ENCODE results near the gene ADAM22. TPM values are rescaled to one million over a fixed set of nuclear protein-coding genes. Genes with fewer than 3 reads are reported as not detected.

ADAM22 gene
- total and polyA plus RNA-seq, 12 donors, result 2.3 to 35.0 (median 17.0) TPM

GRCh38 chr7:88057655-88058054 is 123.6 kb downstream of the ADAM22 start:
- whole genome bisulfite sequencing, 4 donors, result 37 to 60% (median 52%) methylated on average over 1 of the region's 1 CpG

GRCh38 chr7:88062238-88062637 is 128.2 kb downstream of the ADAM22 start:
- Histone ChIP-seq H3K27ac (no peak overlapping the region), H3K36me3 (replicated peaks in 1 of 2) (no peaks in the 10 kb centered on the region), H3K4me1 (replicated peaks in 1 of 2) (peaks cover 0 to 5% of the 10 kb centered on the region in 2 donors), H3K9me3 (replicated peaks in 1 of 3) (no peaks in the 10 kb centered on the region), H3K27me3 (no peaks in the 10 kb centered on the region), H3K4me3 (no peak overlapping the region)
- TF ChIP-seq POLR2A (IDR thresholded peaks at IDR 0.05), result no peak
- TF ChIP-seq CTCF (IDR thresholded peaks at IDR 0.05), result no peak
- DNase-seq, result no peak
- intact Hi-C loops (cut with DNase I), result no loop called here

More at GRCh38 chr7:88057655-88058054, 123.6 kb downstream of the ADAM22 start:
- Histone ChIP-seq H3K9me3 (replicated peaks in 1 of 3) (no peaks in the 10 kb centered on the region), H3K4me1 (replicated peaks in 1 of 2) (peaks cover 15 to 22% of the 10 kb centered on the region in 2 donors), H3K36me3 (replicated peaks in 1 of 2) (no peaks in the 10 kb centered on the region), H3K27me3 (no peaks in the 10 kb centered on the region), H3K27ac (no peak overlapping the region), H3K4me3 (no peak overlapping the region)
- intact Hi-C loops (cut with DNase I), result no loop called here
- TF ChIP-seq CTCF (IDR thresholded peaks at IDR 0.05), result no peak
- no peak for DNase-seq

- intact Hi-C loops (cut with DNase I), result no loop called here
- TF ChIP-seq CTCF (IDR thresholded peaks at IDR 0.05) (no peak), POLR2A (IDR thresholded peaks at IDR 0.05) (no peak)
- WGBS, 4 donors, result 89 to 100% (median 95%) methylated on average over 1 of the region's 1 CpG
- Histone ChIP-seq H3K9me3 (replicated peaks in 1 of 3) (no peaks in the 10 kb centered on the region), H3K27ac (no peak overlapping the region), H3K4me1 (replicated peaks in 1 of 2) (no peaks in the 10 kb centered on the region), H3K27me3 (no peaks in the 10 kb centered on the region), H3K36me3 (replicated peaks in 1 of 2) (no peaks in the 10 kb centered on the region), H3K4me3 (no peak overlapping the region)
- no peak for DNase-seq
These were observed 135.0 kb downstream of the ADAM22 start for GRCh38 chr7:88069093-88069492.

GRCh38 chr7:88071994-88072714 is 138.1 kb downstream of the ADAM22 start:
- Histone ChIP-seq H3K9me3 (replicated peaks in 1 of 3) (no peaks in the 10 kb centered on the region), H3K27ac (no peak overlapping the region), H3K36me3 (replicated peaks in 1 of 2) (no peaks in the 10 kb centered on the region), H3K4me1 (replicated peaks in 1 of 2) (no peaks in the 10 kb centered on the region), H3K4me3 (no peak overlapping the region), H3K27me3 (no peaks in the 10 kb centered on the region)
- TF ChIP-seq POLR2A (IDR thresholded peaks at IDR 0.05) (no peak), CTCF (IDR thresholded peaks at IDR 0.05) (no peak)
- WGBS, 4 donors, result 58 to 66% (median 62%) methylated on average over 3 of the region's 3 CpGs
- DNase-seq, result no peak
- intact Hi-C loops (cut with DNase I), result no loop called here
